HL-60 (cell line): ENCODE results near the gene TMEM143.

Experiments used
- GABPA ChIP-seq: IDR thresholded peaks from 2 replicates; pipeline ENCODE4 v1.6.1; 2012; ENCODE audit warnings: low read depth
- TF ChIP-seq, protein P1 (sequence below): IDR thresholded peaks from one replicate; pipeline ENCODE4 v1.5.1; 2011; ENCODE audit warnings: low read length, control low read depth, inconsistent platforms; ENCODE audit not compliant: insufficient read depth
- TF ChIP-seq, protein P2 (sequence below): IDR thresholded peaks from 2 replicates; pipeline ENCODE4 v1.6.1; 2012; ENCODE audit warnings: low read depth; ENCODE audit not compliant: insufficient replicate concordance

DNA sequence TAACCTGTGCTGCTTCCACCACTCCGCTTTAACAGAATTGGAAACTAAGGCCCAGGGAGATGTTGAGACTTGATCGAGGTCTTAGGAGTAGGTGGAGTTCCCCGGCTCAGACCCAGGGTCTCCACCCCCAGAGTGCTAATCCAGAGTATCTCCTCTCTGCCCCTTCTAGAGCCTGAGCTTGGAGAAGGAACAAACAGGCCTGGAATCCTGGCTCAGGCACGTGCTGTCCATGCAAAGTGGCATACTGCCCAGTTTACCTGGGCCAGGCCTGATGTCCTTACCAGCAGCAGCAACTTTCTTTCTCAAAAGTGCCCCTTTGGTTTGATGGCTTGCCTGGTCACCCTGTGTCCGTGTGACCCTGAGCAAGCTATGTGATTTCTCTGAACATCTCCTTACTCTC, 4.1 kb upstream of the TMEM143 start:
- TF ChIP-seq, protein P1, sequence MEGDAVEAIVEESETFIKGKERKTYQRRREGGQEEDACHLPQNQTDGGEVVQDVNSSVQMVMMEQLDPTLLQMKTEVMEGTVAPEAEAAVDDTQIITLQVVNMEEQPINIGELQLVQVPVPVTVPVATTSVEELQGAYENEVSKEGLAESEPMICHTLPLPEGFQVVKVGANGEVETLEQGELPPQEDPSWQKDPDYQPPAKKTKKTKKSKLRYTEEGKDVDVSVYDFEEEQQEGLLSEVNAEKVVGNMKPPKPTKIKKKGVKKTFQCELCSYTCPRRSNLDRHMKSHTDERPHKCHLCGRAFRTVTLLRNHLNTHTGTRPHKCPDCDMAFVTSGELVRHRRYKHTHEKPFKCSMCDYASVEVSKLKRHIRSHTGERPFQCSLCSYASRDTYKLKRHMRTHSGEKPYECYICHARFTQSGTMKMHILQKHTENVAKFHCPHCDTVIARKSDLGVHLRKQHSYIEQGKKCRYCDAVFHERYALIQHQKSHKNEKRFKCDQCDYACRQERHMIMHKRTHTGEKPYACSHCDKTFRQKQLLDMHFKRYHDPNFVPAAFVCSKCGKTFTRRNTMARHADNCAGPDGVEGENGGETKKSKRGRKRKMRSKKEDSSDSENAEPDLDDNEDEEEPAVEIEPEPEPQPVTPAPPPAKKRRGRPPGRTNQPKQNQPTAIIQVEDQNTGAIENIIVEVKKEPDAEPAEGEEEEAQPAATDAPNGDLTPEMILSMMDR, result no peak
- no peak for TF ChIP-seq GABPA
- TF ChIP-seq, protein P2, sequence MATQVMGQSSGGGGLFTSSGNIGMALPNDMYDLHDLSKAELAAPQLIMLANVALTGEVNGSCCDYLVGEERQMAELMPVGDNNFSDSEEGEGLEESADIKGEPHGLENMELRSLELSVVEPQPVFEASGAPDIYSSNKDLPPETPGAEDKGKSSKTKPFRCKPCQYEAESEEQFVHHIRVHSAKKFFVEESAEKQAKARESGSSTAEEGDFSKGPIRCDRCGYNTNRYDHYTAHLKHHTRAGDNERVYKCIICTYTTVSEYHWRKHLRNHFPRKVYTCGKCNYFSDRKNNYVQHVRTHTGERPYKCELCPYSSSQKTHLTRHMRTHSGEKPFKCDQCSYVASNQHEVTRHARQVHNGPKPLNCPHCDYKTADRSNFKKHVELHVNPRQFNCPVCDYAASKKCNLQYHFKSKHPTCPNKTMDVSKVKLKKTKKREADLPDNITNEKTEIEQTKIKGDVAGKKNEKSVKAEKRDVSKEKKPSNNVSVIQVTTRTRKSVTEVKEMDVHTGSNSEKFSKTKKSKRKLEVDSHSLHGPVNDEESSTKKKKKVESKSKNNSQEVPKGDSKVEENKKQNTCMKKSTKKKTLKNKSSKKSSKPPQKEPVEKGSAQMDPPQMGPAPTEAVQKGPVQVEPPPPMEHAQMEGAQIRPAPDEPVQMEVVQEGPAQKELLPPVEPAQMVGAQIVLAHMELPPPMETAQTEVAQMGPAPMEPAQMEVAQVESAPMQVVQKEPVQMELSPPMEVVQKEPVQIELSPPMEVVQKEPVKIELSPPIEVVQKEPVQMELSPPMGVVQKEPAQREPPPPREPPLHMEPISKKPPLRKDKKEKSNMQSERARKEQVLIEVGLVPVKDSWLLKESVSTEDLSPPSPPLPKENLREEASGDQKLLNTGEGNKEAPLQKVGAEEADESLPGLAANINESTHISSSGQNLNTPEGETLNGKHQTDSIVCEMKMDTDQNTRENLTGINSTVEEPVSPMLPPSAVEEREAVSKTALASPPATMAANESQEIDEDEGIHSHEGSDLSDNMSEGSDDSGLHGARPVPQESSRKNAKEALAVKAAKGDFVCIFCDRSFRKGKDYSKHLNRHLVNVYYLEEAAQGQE, result no peak
